Ovary (tissue), 3 donors: ENCODE measurements around the gene OTOL1.

Experiments
- CTCF ChIP-seq, 3 donors: fragments of 450-650 bp in 2 of 3; fragments of 200-600 bp in 1 of 3; IDR thresholded peaks; one replicate each; pipeline versions ENCODE4 v1.5.1 to v1.8.0; 2016 to 2022; ENCODE audit warnings: antibody characterized with exemption in 3 of 3, mild to moderate bottlenecking in 1 of 3
- EP300 ChIP-seq: sonication (generic); formaldehyde crosslinking; IDR thresholded peaks from one replicate; pipeline ENCODE4 v1.6.1; 2017; ENCODE audit warnings: antibody characterized with exemption
- POLR2A ChIP-seq: fragments of 450-650 bp; IDR thresholded peaks from one replicate; pipeline ENCODE4 v1.6.1; 2017; ENCODE audit warnings: antibody characterized with exemption, mild to moderate bottlenecking, moderate library complexity
- donor health status: DM: no; HTN: no; CAD: no.

GRCh38 chr3:161452179-161452578 lies 44.4 kb upstream of the OTOL1 start:
- TF ChIP-seq CTCF (IDR thresholded peaks at IDR 0.05) (no peak), POLR2A (no peak), EP300 (no peak)
